GM12875 (cell line): ENCODE results near the gene CAV3.

Experiments
- H3K4me3 ChIP-seq: one replicate; pipeline ENCODE4 v1.5.1; 2011; ENCODE audit warnings: low read depth, low read length, control low read depth
- CTCF ChIP-seq: IDR thresholded peaks from 2 replicates; pipeline ENCODE4 v1.5.1; 2011; ENCODE audit warnings: low read depth, mild to moderate bottlenecking, control low read depth, inconsistent platforms, low read length, moderate library complexity, borderline replicate concordance; ENCODE audit not compliant: insufficient read depth

Gene CAV3

GRCh38 chr3:8743911-8744310, 10.3 kb downstream of the CAV3 start:
- no peak for TF ChIP-seq CTCF
- no peak overlapping the region for H3K4me3 ChIP-seq

- TF ChIP-seq CTCF = no peak
- no peak overlapping the region for H3K4me3 ChIP-seq
Measured at GRCh38 chr3:8745619-8746370, 12.2 kb downstream of the CAV3 start.

- H3K4me3 ChIP-seq = no peak overlapping the region
- TF ChIP-seq CTCF = no peak
Measured at GRCh38 chr3:8746780-8747345, 13.3 kb downstream of the CAV3 start.

GRCh38 chr3:8749316-8749715, 15.7 kb downstream of the CAV3 start:
- TF ChIP-seq CTCF = no peak
- no peak overlapping the region for H3K4me3 ChIP-seq

GRCh38 chr3:8752832-8753231, 19.2 kb downstream of the CAV3 start:
- TF ChIP-seq CTCF = no peak
- no peak overlapping the region for H3K4me3 ChIP-seq

GRCh38 chr3:8755097-8755496, 21.5 kb downstream of the CAV3 start:
- H3K4me3 ChIP-seq = no peak overlapping the region
- TF ChIP-seq CTCF = no peak
